Muscle of leg (tissue), 11 donors: ENCODE measurements around the gene OSBPL2. TPM values are rescaled to one million over a fixed set of nuclear protein-coding genes. Genes with fewer than 3 reads are reported as not detected.

Experiments used
- DNase-seq: peaks from one replicate; pipeline ENCODE4 v3.0.0; 2013
- H3K27ac ChIP-seq: one replicate; pipeline ENCODE4 v1.5.1; 2013; ENCODE audit warnings: mild to moderate bottlenecking, low read length, control low read depth
- H3K27me3 ChIP-seq: one replicate; pipeline ENCODE4 v1.6.1; 2013; ENCODE audit warnings: low read length; ENCODE audit not compliant: control insufficient read depth, insufficient read depth
- H3K36me3 ChIP-seq: one replicate; pipeline ENCODE4 v1.6.1; 2013; ENCODE audit warnings: low read length; ENCODE audit not compliant: control insufficient read depth, insufficient read depth
- H3K4me1 ChIP-seq: one replicate; pipeline ENCODE4 v1.6.1; 2013; ENCODE audit warnings: low read length; ENCODE audit not compliant: control insufficient read depth, insufficient read depth
- H3K4me3 ChIP-seq: one replicate; pipeline ENCODE4 v1.5.1; 2013; ENCODE audit warnings: low read length, control low read depth
- H3K9me3 ChIP-seq: replicated peaks from 2 replicates; pipeline ENCODE4 v1.6.1; 2013; ENCODE audit warnings: low read depth, low read length; ENCODE audit not compliant: control insufficient read depth
- whole genome bisulfite sequencing: methylation state at CpG from one replicate; pipeline ENCODE4 v1.1.5; 2013; ENCODE audit warnings: missing lambda C conversion rate; ENCODE audit not compliant: insufficient coverage; 5-methylcytosine and 5-hydroxymethylcytosine counted together
- polyA plus RNA-seq, 8 donors: library from polyadenylated mRNA; unstranded; fragments of 120-200 nt; gene quantifications; one replicate each; pipeline versions ENCODE4 v1.2.1 to v1.2.3, GENCODE V29; 2013; ENCODE audit warnings: inconsistent platforms in 1 of 8, low replicate concordance in 1 of 8; ENCODE audit not compliant: insufficient read length in 8 of 8, insufficient read depth in 1 of 8
- total RNA-seq: library from RNA; stranded (reverse); fragments of 120-200 nt; gene quantifications from one replicate; pipeline ENCODE4 v1.2.4, GENCODE V29; 2013

OSBPL2 gene
- total and polyA plus RNA-seq, 9 donors: 21.6 to 33.6 (median 25.6) TPM

DNA sequence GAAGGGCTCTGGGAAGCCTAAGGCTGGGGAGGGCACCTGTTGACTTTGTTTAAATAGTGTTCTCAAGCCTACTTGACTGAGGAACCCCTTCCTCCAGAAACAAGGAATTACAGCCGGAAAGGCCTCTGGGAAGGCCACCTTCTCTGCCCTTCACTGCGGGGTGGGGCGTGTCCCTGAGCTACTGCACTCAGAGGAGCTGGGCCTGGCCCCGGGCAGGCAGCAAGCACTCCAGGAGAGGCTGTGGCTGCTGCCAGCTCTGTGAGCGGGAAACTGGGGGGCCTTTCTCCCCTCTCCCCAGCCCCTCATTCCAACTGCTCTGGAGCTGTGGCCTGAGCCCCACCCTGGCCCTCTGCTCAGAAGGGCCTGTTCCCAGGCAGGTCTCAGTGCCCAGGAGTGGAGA lies 4.0 kb upstream of the OSBPL2 start:
- Histone ChIP-seq H3K27me3 (peaks cover 2% of the 10 kb centered on the region), H3K27ac (peak overlapping the region; percentile 82), H3K36me3 (no peaks in the 10 kb centered on the region), H3K9me3 (peaks cover 5% of the 10 kb centered on the region), H3K4me1 (peaks cover 56% of the 10 kb centered on the region), H3K4me3 (no peak overlapping the region)
- 60% methylated on average over 2 of the region's 5 CpGs for WGBS
- DNase-seq: no peak

DNA sequence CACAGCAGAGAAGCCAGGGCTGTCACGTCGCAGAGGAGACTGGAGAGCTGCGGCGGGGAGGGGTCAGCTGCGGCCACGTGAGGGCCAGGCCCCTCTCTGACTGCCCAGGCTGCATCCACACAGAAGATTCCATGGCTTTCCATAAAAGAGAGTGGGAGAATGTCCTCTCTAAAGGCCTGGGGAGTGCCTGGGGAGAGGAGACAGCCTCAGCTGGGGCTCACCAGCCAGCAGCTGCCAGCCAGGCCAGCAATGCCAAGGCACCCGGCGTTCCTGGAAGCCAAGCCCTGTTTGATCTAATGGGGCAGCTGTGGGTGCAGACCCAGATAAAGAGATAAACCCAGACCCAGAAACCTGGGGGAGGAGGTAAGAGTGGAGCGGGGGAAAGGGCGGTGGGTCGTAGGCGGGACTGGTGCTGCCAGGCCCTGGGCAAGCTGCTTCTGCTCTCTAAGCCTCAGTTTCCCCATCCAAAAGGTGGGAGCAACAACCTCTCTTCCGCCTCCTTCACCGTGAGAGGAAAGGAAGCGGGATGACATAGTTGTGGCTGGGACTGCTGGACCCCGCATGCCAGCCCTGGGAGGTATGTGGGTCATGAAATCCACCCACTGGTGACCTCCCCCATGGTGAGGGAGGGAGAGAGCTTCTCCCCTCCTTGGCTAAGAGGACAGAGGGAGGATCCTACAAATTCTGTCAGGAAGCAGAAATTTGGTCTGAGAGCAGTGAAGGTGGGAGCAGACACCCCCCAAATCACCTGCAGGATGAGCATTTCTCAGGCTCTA lies 3.1 kb upstream of the OSBPL2 start:
- H3K4me1 ChIP-seq: peaks cover 64% of the 10 kb centered on the region
- peaks cover 2% of the 10 kb centered on the region for H3K36me3 ChIP-seq
- WGBS: 53% methylated on average over 7 of the region's 16 CpGs
- H3K9me3 ChIP-seq: peaks cover 5% of the 10 kb centered on the region
- no peak overlapping the region for H3K4me3 ChIP-seq
- DNase-seq: peak; percentile 57
- H3K27ac ChIP-seq: peak overlapping the region; percentile 82
- H3K27me3 ChIP-seq: peaks cover 2% of the 10 kb centered on the region

DNA sequence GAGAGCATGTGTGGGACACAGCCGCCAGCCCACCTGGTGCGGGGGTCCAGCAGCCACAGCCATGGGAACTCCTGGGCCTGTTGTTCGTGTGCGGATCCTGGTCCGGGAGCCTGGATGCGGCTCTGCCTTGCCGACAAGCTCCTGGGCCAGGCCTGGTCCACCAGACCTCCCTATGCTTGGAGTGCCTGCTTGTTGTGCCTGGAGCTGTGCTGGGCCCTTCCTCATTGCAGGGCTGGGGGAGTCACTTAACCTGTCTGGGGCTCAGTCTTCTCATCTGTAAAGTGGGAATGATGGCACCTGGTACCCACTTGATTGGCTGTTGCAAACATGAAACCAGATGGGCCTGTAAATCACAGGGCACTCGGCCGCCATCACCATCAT lies 2.6 kb upstream of the OSBPL2 start:
- H3K27me3 ChIP-seq: peaks cover 2% of the 10 kb centered on the region
- no peak overlapping the region for H3K4me3 ChIP-seq
- peaks cover 64% of the 10 kb centered on the region for H3K4me1 ChIP-seq
- peaks cover 6% of the 10 kb centered on the region for H3K36me3 ChIP-seq
- 88% methylated on average over 5 of the region's 9 CpGs for WGBS
- no peak overlapping the region for H3K27ac ChIP-seq
- peaks cover 5% of the 10 kb centered on the region for H3K9me3 ChIP-seq
- DNase-seq: no peak

DNA sequence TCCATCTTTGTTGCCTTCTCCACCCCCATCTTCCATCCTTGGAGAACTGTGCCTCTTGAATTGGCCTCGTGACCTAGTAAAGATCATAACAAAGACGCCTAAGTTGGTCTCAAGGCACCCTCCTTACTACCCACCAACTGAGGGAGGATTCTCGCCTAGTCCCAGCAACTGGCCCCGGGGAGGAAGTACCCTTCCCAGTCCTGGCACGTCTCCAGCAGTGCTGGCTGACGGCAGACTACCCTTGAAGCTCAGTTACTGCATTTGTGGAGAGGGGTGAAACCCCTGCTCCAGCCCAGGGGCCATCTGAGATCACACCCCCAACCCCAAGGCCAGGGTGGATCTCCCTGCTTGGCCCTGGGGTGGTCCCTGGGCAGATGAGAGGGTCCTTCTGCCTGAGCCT lies 2.1 kb upstream of the OSBPL2 start:
- no peak overlapping the region for H3K27ac ChIP-seq
- no peak for DNase-seq
- peaks cover 5% of the 10 kb centered on the region for H3K9me3 ChIP-seq
- H3K4me1 ChIP-seq: peaks cover 64% of the 10 kb centered on the region
- H3K27me3 ChIP-seq: peaks cover 2% of the 10 kb centered on the region
- 78% methylated on average over 2 of the region's 6 CpGs for WGBS
- H3K36me3 ChIP-seq: peaks cover 8% of the 10 kb centered on the region
- H3K4me3 ChIP-seq: no peak overlapping the region

DNA sequence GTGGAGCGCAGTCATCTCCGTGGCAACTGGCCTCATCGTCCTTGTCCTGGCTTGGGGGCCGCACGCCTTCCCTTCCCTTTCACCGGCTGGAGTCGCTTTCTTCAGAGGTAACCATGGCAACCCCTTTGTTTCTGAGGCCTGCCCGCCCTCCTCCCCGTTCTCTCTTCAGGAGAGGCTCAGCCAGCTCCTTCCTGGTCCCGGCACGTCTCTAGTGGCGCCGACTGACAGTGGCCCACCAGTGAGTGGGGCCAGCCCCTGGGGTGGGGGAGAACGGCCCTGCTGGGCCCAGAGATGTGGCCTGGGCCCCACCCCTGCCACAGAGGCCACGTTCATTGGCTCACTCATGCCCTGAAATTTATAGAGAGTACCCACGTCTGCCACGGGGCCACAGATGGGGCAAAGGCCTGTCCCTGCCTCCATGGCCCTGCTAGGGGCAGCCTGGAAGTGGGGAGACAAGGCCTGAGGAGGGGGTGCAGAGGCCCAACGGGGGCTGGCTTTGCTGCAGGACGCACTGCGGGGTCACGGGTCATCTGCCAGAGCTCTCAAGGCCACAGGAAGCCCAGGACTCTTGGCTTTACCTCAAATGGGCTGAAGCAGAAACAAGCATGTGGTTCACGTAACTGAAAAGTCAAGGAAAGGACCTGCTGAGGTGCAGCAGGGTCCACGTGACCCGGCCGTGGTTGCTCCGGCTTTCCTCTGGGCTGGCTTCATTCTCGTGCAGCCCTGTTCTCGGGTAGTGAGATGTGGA lies 1.4 kb upstream of the OSBPL2 start:
- peaks cover 64% of the 10 kb centered on the region for H3K4me1 ChIP-seq
- no peak overlapping the region for H3K27ac ChIP-seq
- no peak overlapping the region for H3K4me3 ChIP-seq
- WGBS: 36% methylated on average over 16 of the region's 28 CpGs
- H3K9me3 ChIP-seq: peaks cover 5% of the 10 kb centered on the region
- H3K27me3 ChIP-seq: no peaks in the 10 kb centered on the region
- DNase-seq: peak; percentile 36
- peaks cover 10% of the 10 kb centered on the region for H3K36me3 ChIP-seq

DNA sequence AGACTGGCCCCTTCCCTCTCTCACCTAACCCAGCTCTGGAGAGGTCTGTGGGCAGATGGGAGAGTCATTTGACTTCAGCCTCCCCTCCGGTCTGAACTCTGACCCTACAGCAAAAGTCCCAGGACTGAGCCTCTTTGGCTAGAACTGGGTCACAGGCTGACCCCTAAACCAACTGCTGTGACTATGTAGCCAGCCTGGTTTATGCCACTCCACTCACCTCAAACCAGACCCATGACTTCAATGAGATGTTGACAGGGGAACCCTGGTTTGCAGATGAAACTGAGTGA lies 864 bp upstream of the OSBPL2 start:
- no peaks in the 10 kb centered on the region for H3K27me3 ChIP-seq
- H3K36me3 ChIP-seq: peaks cover 14% of the 10 kb centered on the region
- H3K9me3 ChIP-seq: peaks cover 5% of the 10 kb centered on the region
- DNase-seq: no peak
- WGBS: 80% methylated on average over 1 of the region's 1 CpG
- no peak overlapping the region for H3K27ac ChIP-seq
- peaks cover 60% of the 10 kb centered on the region for H3K4me1 ChIP-seq
- no peak overlapping the region for H3K4me3 ChIP-seq

DNA sequence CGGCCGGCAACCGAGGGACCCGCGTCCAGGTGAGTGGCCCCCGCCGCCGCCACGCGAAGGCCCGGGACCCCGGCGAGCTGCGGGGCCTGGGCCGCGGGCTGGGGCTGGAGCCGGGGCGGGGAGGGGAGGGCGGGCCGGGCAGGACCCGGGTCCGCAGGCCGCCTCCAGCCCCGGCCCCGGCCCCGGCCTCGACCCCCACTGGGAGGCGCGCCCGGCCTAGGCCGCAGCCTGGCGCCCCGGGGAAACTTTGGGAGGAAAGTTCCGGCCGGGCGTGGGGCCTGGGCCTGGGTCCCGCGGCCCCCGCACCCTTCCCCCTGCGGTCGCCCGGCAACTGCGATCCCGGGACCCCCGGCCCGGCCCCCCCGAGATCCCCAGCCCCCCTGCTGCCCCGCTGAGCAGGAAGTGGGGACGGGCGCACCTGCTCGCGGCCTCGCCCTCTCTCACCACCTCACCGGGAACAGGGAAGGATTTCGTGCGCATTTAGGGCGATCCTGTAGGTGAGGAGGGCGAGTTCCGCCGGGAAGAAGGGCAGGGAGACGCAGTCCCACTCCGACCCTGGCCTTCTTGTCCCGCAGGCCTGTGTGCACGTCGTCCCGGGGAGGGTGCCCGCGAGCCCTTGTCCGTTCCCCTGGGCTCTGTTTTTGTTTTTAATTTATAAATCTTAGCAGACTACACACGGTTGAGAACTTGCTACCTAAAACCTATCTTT lies 402 bp downstream of the OSBPL2 start:
- peaks cover 3% of the 10 kb centered on the region for H3K9me3 ChIP-seq
- peaks cover 18% of the 10 kb centered on the region for H3K36me3 ChIP-seq
- H3K27ac ChIP-seq: peak overlapping the region; percentile 18
- under 1% methylated on average over 46 of the region's 70 CpGs for WGBS
- H3K4me3 ChIP-seq: peak overlapping the region; percentile 64
- peak; percentile 25 for DNase-seq
- H3K4me1 ChIP-seq: peaks cover 56% of the 10 kb centered on the region
- H3K27me3 ChIP-seq: no peaks in the 10 kb centered on the region

DNA sequence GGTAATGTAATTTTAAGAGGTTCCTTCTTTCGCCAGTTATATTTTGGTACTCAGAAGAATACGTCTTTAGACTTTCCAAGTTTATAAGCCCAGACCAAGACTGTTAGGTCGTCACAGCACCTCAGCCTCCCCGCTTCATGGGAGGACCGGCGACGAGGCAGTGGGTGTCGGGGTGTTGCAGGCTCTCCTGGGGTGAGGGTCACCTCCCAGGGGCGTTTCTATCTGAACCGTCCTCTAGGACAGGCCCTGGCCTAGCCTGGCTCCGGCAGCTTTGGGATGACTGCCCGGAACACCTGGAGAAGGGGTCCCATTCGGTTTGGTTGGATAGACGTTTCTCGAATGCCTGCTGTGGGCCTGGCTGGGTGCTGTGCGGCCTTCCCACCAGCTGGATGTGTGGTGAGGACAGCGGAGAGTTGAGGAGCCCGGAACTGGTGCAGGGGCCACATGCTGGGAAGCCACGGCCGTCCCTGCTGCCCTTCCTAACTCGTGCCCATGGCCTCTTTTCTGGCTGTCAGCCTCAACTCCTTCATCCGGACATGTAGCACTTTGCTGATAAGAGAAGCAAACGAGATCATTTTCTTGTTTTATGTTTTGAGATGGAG lies 1.1 kb downstream of the OSBPL2 start:
- WGBS: 36% methylated on average over 13 of the region's 23 CpGs
- Histone ChIP-seq H3K27ac (peak overlapping the region; percentile 18), H3K27me3 (no peaks in the 10 kb centered on the region), H3K9me3 (no peaks in the 10 kb centered on the region), H3K36me3 (peaks cover 21% of the 10 kb centered on the region), H3K4me3 (peak overlapping the region; percentile 64), H3K4me1 (peaks cover 53% of the 10 kb centered on the region)
- DNase-seq: peak; percentile 10

DNA sequence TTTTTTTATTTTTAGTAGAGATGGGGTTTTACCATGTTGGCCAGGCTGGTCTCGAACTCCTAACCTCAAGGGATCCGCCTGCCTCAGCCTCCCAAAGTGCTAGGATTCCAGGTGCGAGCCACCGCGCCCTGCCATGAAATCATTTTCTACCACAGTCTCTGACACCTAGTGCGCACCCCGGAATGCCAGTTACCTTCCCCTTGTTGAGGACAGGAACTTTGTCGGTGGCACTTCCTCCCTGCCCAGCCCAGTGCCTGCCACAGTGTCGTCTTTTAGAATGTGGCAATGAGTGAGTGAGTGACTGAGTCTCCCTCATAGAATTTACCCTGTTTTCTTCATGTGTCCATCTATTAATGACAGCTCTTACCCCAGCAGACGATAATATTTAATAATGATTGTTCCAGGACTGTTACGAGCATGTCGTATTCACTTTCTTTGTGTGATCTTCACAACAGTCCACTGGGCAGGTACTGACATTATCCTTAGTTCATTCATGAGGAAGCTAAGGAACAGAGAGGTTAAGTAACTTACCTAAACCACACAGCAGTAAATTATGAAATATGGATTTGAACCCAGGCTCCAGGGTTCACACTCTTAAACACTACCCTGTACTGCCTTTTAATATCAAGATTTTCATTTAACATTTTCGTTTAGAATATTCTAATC lies 1.8 kb downstream of the OSBPL2 start:
- no peaks in the 10 kb centered on the region for H3K9me3 ChIP-seq
- H3K27me3 ChIP-seq: no peaks in the 10 kb centered on the region
- H3K4me3 ChIP-seq: no peak overlapping the region
- no peak overlapping the region for H3K27ac ChIP-seq
- H3K36me3 ChIP-seq: peaks cover 21% of the 10 kb centered on the region
- 88% methylated on average over 5 of the region's 13 CpGs for WGBS
- DNase-seq: no peak
- H3K4me1 ChIP-seq: peaks cover 48% of the 10 kb centered on the region
